Measurements from ENCODE around the gene STAM2.
A peak's percentile ranks its signal among the peaks of the same experiment; 100 is the strongest.
"Not testable (repeated sequence)": the region's sequence is repeated elsewhere in the genome, so short reads cannot be mapped to it uniquely, and the experiment has no call there.

STAM2 gene

GRCh38 chr2:152175368-152176112 is at the start of gene STAM2:
Gene STAM2 (minus strand): TSS chr2:152175763. CDS start chr2:152175642, 121 bp downstream.
- DNase-seq (ENCODE audit: extremely low read depth in 1 of 2, low read depth in 1 of 2): peak; percentile 77 to 84

GRCh38 chr2:152223977-152224376 is 48.4 kb upstream of the STAM2 start:
- DNase-seq (ENCODE audit: extremely low read depth in 1 of 2, low read depth in 1 of 2): no peak

- no peak for DNase-seq (ENCODE audit: extremely low read depth in 1 of 2, low read depth in 1 of 2)
Observed at GRCh38 chr2:152222975-152223637, 47.5 kb upstream of the STAM2 start.

GRCh38 chr2:152221839-152222238 is 46.3 kb upstream of the STAM2 start:
- no peak for DNase-seq (ENCODE audit: extremely low read depth in 1 of 2, low read depth in 1 of 2)

GRCh38 chr2:152219077-152219828 is 43.7 kb upstream of the STAM2 start:
- no peak for DNase-seq (ENCODE audit: extremely low read depth in 1 of 2, low read depth in 1 of 2)

GRCh38 chr2:152201466-152201830 is 25.9 kb upstream of the STAM2 start:
- DNase-seq (ENCODE audit: extremely low read depth in 1 of 2, low read depth in 1 of 2): no peak

GRCh38 chr2:152200565-152201465 is 25.3 kb upstream of the STAM2 start:
- peak in 1 of 2 donors; percentile 52 for DNase-seq (ENCODE audit: extremely low read depth in 1 of 2, low read depth in 1 of 2)

- DNase-seq (ENCODE audit: extremely low read depth in 1 of 2, low read depth in 1 of 2): no peak
Observed at GRCh38 chr2:152200101-152200500, 24.5 kb upstream of the STAM2 start.

- no peak for DNase-seq (ENCODE audit: extremely low read depth in 1 of 2, low read depth in 1 of 2)
Observed at GRCh38 chr2:152198499-152198898, 22.9 kb upstream of the STAM2 start.

GRCh38 chr2:152197508-152198284 is 22.1 kb upstream of the STAM2 start:
- DNase-seq (ENCODE audit: extremely low read depth in 1 of 2, low read depth in 1 of 2): not testable (repeated sequence)

- DNase-seq (ENCODE audit: extremely low read depth in 1 of 2, low read depth in 1 of 2): no peak
Observed at GRCh38 chr2:152189622-152190495, 14.3 kb upstream of the STAM2 start.

- DNase-seq (ENCODE audit: extremely low read depth in 1 of 2, low read depth in 1 of 2): not testable (repeated sequence)
Observed at GRCh38 chr2:152186808-152187207, 11.2 kb upstream of the STAM2 start.

GRCh38 chr2:152186262-152186661 is 10.7 kb upstream of the STAM2 start:
- DNase-seq (ENCODE audit: extremely low read depth in 1 of 2, low read depth in 1 of 2): no peak

- no peak for DNase-seq (ENCODE audit: extremely low read depth in 1 of 2, low read depth in 1 of 2)
Observed at GRCh38 chr2:152183401-152184073, 8.0 kb upstream of the STAM2 start.

GRCh38 chr2:152177667-152178066 is 2.1 kb upstream of the STAM2 start:
- not testable (repeated sequence) for DNase-seq (ENCODE audit: extremely low read depth in 1 of 2, low read depth in 1 of 2)

GRCh38 chr2:152176113-152176714 is 651 bp upstream of the STAM2 start:
- no peak for DNase-seq (ENCODE audit: extremely low read depth in 1 of 2, low read depth in 1 of 2)

- DNase-seq (ENCODE audit: extremely low read depth in 1 of 2, low read depth in 1 of 2): no peak
Observed at GRCh38 chr2:152175012-152175367, 573 bp downstream of the STAM2 start.

GRCh38 chr2:152174574-152174973 is 989 bp downstream of the STAM2 start:
- no peak for DNase-seq (ENCODE audit: extremely low read depth in 1 of 2, low read depth in 1 of 2)

Measured in stimulated activated CD8-positive, alpha-beta memory T cell treated with anti-CD3 and anti-CD28 coated beads, Interleukin-7, amount 100 ng/mL, for 48 hours (primary cell).